K562 (cell line): Measurements from ENCODE around the gene PURA. TPM values are rescaled to one million over a fixed set of nuclear protein-coding genes. Genes with fewer than 3 reads are reported as not detected.

Source experiments
- BRD4 ChIP-seq: fragments of 200-600 bp; sonication (generic); IDR thresholded peaks from 2 replicates; pipeline ENCODE4 v1.6.1; 2017; ENCODE audit warnings: inconsistent platforms
- EP300 ChIP-seq: IDR thresholded peaks from 2 replicates; pipeline ENCODE4 v1.6.1; 2012; ENCODE audit warnings: low read length, improper control_type of control experiment
- KDM2B ChIP-seq: fragments of 250-450 bp; sonication (Bioruptor Pico); IDR thresholded peaks from 2 replicates; pipeline ENCODE4 v1.8.0; 2021; ENCODE audit warnings: mild to moderate bottlenecking, moderate library complexity
- KLF16 ChIP-seq: IDR thresholded peaks from 2 replicates; pipeline ENCODE4 v1.6.1; 2016; ENCODE audit warnings: antibody characterized with exemption
- SMARCE1 ChIP-seq: fragments of 450-650 bp; IDR thresholded peaks from 2 replicates; pipeline ENCODE4 v1.7.1; 2016; ENCODE audit warnings: mild to moderate bottlenecking
- ZNF3 ChIP-seq: fragments of 250-450 bp; sonication (Bioruptor Pico); IDR thresholded peaks from 2 replicates; pipeline ENCODE4 v1.5.0; 2021; ENCODE audit warnings: mild to moderate bottlenecking, moderate library complexity
- ZNF551 ChIP-seq: fragments of 250-450 bp; sonication (Bioruptor Pico); IDR thresholded peaks from 2 replicates; pipeline ENCODE4 v1.5.0; 2021; ENCODE audit warnings: mild to moderate bottlenecking, moderate library complexity
- polyA plus RNA-seq, 8 experiments: library from polyadenylated mRNA; depleted of rRNA in 4 of 8; stranded (reverse) in 5 of 8; unstranded in 3 of 8; fragments of >200 nt; fragmentation: Nextera tagmentation in 2 of 8; fragmentation: Illumina TruSeq in 1 of 8; extraction: Ambion mirVana in 2 of 8; extraction: Trizol in 1 of 8; gene quantifications; 2 replicates each; pipeline versions ENCODE4 v1.2.1 to v1.2.3, GENCODE V29; 2011 to 2014; ENCODE audit warnings: inconsistent platforms in 1 of 8, missing spikeins in 1 of 8
- total RNA-seq, 7 experiments: library from RNA; depleted of rRNA in 6 of 7; stranded (reverse); fragments of >200 nt in 6 of 7; fragmentation: Illumina TruSeq in 2 of 7; extraction: Trizol in 2 of 7; gene quantifications; 2 replicates each; pipeline versions ENCODE4 v1.2.1 to v1.2.3, GENCODE V29; 2011 to 2021; ENCODE audit warnings: low replicate concordance in 1 of 7
- TF ChIP-seq, protein P1 (sequence below): IDR thresholded peaks from 2 replicates; pipeline ENCODE4 v1.6.1; 2016; ENCODE audit warnings: missing genetic modification characterization, missing compliant biosample characterization
- TF ChIP-seq, protein P2 (sequence below), 2 experiments: fragments of 450-650 bp in 1 of 2; sonication (generic) in 1 of 2; formaldehyde crosslinking in 1 of 2; IDR thresholded peaks; 2 replicates each; pipeline versions ENCODE4 v1.7.1 to v1.9.0; 2016 to 2022; ENCODE audit warnings: inconsistent platforms in 1 of 2, mild to moderate bottlenecking in 1 of 2, missing genetic modification reagents in 1 of 2

Gene PURA
- total and polyA plus RNA-seq, 9 of the 15 experiments (the other 6 are each of a cell fraction or from before 2014, with no cell fraction given) = 3.2 to 11.1 (median 5.4) TPM

DNA sequence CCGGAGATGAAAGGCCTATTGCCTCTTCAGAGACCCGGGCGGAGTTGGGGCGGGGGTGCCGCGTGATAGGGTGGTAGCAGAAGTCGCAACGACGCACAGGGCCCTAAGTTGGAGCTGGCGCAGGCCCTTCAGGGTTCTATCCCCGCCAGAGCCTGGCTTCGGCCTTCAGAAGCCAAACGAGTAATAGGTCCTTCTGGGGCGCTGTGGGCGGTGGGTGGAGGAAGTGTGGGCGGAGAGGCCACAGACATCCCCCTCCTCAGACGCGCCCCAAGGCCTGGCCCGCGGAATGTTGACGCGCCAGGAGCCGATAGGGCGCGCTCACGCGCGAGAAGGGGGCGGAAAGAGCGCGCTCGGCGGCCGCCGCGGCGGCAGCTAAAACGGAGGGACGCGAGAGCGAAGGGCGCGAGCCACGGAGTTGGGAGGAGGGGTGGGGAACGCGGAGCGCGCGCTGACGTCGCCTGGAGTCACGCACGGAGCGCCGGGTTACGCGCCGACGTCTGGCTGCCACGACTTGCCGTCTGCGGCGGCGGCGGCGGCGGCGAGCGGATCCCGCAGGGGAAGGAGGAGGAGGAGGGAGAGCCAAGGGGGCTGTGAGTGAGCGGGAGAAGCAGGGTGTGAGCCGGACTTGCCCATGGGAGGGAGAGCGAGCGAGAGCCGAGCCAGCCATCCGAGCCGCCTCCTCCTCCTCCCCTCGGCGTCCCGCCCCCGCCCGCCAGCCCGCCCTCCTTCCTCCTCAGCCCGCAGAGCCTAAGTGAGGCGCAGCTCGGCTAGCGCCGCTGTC is 6.4 kb upstream of the PURA start (continued):
- TF ChIP-seq, protein P1, sequence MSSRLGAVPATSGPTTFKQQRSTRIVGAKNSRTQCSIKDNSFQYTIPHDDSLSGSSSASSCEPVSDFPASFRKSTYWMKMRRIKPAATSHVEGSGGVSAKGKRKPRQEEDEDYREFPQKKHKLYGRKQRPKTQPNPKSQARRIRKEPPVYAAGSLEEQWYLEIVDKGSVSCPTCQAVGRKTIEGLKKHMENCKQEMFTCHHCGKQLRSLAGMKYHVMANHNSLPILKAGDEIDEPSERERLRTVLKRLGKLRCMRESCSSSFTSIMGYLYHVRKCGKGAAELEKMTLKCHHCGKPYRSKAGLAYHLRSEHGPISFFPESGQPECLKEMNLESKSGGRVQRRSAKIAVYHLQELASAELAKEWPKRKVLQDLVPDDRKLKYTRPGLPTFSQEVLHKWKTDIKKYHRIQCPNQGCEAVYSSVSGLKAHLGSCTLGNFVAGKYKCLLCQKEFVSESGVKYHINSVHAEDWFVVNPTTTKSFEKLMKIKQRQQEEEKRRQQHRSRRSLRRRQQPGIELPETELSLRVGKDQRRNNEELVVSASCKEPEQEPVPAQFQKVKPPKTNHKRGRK (tag) = no peak
- TF ChIP-seq EP300 (no peak), KDM2B (CRISPR knock-in tag) (no peak), BRD4 (peak; percentile 52; the same call in 1 of the 2 replicates), ZNF3 (no peak), KLF16 (no peak), SMARCE1 (0 out of 2 replicates have a peak, but pooled peaks have one; percentile 51), ZNF551 (no peak)
- TF ChIP-seq, protein P2, sequence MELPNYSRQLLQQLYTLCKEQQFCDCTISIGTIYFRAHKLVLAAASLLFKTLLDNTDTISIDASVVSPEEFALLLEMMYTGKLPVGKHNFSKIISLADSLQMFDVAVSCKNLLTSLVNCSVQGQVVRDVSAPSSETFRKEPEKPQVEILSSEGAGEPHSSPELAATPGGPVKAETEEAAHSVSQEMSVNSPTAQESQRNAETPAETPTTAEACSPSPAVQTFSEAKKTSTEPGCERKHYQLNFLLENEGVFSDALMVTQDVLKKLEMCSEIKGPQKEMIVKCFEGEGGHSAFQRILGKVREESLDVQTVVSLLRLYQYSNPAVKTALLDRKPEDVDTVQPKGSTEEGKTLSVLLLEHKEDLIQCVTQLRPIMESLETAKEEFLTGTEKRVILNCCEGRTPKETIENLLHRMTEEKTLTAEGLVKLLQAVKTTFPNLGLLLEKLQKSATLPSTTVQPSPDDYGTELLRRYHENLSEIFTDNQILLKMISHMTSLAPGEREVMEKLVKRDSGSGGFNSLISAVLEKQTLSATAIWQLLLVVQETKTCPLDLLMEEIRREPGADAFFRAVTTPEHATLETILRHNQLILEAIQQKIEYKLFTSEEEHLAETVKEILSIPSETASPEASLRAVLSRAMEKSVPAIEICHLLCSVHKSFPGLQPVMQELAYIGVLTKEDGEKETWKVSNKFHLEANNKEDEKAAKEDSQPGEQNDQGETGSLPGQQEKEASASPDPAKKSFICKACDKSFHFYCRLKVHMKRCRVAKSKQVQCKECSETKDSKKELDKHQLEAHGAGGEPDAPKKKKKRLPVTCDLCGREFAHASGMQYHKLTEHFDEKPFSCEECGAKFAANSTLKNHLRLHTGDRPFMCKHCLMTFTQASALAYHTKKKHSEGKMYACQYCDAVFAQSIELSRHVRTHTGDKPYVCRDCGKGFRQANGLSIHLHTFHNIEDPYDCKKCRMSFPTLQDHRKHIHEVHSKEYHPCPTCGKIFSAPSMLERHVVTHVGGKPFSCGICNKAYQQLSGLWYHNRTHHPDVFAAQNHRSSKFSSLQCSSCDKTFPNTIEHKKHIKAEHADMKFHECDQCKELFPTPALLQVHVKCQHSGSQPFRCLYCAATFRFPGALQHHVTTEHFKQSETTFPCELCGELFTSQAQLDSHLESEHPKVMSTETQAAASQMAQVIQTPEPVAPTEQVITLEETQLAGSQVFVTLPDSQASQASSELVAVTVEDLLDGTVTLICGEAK (IDR thresholded peaks at IDR 0.05) = peak; percentile 36; the same call in 1 of the 2 replicates
- TF ChIP-seq, protein P2 (CRISPR knock-in tag; IDR thresholded peaks at IDR 0.05) = no peak
